ENCODE data around the gene ATG5. TPM values are rescaled to one million over a fixed set of nuclear protein-coding genes. Genes with fewer than 3 reads are reported as not detected.

ATG5 gene
- total RNA-seq, 1 donor from 2014 or later: 40.8 TPM

DNA sequence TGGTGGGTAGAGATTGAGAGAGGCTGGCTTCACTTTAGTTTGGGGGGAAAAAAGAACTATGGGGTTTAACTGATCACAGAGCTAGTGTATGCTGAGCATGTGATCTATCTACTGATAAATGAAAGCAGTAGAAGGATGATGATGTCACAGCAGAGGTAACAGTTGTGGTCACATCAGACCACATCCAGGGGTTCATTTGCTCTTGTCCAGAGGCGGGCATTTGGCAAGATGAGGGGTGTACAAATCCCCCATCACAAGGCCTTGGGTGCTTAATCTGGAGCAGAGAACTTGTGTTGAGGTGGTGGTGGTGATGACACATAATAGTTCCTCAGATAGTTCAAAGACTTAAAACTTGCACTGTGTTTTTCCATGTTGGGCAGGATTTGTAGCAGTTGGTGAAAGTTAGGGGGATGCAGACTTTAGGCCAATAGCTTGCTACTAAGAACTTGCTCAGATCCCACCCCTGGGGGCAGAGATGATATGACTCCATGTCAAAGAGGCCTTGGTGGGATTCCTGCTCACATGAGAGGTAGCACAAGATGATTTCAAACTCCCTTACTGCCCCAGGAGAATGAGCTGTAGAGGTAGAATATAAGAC, 176.0 kb downstream of the ATG5 start:
- no peak for DNase-seq (ENCODE audit: low spot score, unreplicated experiment)
- Mint-ChIP-seq H3K9me3 (ENCODE audit: low read depth) (peaks cover 4% of the 10 kb centered on the region), H3K4me1 (ENCODE audit: low read depth) (peaks cover 9% of the 10 kb centered on the region), H3K27ac (no peak overlapping the region), H3K4me3 (ENCODE audit: low read depth) (no peak overlapping the region), H3K36me3 (ENCODE audit: insufficient read depth) (no peaks in the 10 kb centered on the region), H3K27me3 (peaks cover 19% of the 10 kb centered on the region)
- TF ChIP-seq, protein P1, sequence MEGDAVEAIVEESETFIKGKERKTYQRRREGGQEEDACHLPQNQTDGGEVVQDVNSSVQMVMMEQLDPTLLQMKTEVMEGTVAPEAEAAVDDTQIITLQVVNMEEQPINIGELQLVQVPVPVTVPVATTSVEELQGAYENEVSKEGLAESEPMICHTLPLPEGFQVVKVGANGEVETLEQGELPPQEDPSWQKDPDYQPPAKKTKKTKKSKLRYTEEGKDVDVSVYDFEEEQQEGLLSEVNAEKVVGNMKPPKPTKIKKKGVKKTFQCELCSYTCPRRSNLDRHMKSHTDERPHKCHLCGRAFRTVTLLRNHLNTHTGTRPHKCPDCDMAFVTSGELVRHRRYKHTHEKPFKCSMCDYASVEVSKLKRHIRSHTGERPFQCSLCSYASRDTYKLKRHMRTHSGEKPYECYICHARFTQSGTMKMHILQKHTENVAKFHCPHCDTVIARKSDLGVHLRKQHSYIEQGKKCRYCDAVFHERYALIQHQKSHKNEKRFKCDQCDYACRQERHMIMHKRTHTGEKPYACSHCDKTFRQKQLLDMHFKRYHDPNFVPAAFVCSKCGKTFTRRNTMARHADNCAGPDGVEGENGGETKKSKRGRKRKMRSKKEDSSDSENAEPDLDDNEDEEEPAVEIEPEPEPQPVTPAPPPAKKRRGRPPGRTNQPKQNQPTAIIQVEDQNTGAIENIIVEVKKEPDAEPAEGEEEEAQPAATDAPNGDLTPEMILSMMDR (IDR thresholded peaks at IDR 0.05; ENCODE audit: unreplicated experiment): no peak

- DNase-seq (ENCODE audit: low spot score, unreplicated experiment): no peak
- peaks cover 4% of the 10 kb centered on the region for H3K9me3 Mint-ChIP-seq (ENCODE audit: low read depth)
- peaks cover 19% of the 10 kb centered on the region for H3K27me3 Mint-ChIP-seq
- no peak overlapping the region for H3K27ac Mint-ChIP-seq
- H3K4me1 Mint-ChIP-seq (ENCODE audit: low read depth): peaks cover 9% of the 10 kb centered on the region
- TF ChIP-seq, protein P1 (IDR thresholded peaks at IDR 0.05; ENCODE audit: unreplicated experiment): no peak
- no peak overlapping the region for H3K4me3 Mint-ChIP-seq (ENCODE audit: low read depth)
- no peaks in the 10 kb centered on the region for H3K36me3 Mint-ChIP-seq (ENCODE audit: insufficient read depth)
These were observed 178.1 kb downstream of the ATG5 start for GRCh38 chr6:106147476-106147875.

DNA sequence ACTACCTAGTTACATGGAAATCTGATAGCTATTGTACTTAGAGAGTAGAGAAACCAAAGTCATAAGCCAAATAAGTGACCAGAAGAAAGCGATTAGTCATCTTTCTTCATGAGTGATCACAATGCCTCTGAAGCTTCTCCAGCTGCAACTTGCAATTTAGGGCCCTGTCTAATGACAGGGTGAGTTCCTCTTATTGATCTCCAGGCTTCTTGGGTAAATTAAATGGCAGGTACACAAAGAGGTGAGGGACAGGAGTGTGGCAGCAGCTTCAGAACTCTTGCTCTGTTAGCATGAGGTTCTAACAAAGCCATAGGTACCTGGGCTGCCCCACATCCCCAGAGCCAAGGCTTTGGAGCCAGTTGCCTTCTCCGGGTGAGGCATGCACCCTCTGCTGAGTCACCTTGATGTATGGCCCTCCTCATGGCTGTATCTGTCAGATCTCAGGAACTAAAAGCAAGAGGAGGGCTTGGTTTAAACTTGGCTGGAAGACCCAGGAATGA, 178.7 kb downstream of the ATG5 start:
- Mint-ChIP-seq H3K4me1 (ENCODE audit: low read depth) (peaks cover 9% of the 10 kb centered on the region), H3K27me3 (peaks cover 24% of the 10 kb centered on the region), H3K36me3 (ENCODE audit: insufficient read depth) (no peaks in the 10 kb centered on the region), H3K27ac (no peak overlapping the region), H3K9me3 (ENCODE audit: low read depth) (no peaks in the 10 kb centered on the region), H3K4me3 (ENCODE audit: low read depth) (no peak overlapping the region)
- TF ChIP-seq, protein P1 (IDR thresholded peaks at IDR 0.05; ENCODE audit: unreplicated experiment): no peak
- DNase-seq (ENCODE audit: low spot score, unreplicated experiment): no peak

DNA sequence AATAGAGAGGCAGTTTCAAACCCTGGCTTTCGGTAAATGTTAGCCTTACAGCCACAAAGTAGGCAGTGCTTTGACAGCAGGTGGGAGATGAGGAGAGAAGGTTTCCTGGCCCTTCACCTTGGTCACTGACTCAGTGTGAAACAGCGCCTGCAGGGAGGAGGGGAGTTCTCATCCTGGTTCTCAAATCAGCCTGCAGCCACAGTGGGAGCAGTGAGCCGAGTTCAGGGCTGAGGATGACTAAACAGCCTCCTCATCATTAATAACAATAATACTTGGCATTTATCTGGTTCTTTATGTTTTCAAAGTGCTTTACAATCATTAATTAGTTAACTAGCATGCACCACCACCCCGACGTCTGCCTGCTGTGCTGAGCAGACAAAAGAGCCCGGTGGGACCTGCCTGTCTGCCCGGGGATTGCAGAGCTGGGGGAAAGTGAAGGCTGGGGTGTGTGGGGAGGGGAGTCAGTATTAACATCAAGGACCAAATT, 179.8 kb downstream of the ATG5 start:
- no peak for DNase-seq (ENCODE audit: low spot score, unreplicated experiment)
- TF ChIP-seq, protein P1 (IDR thresholded peaks at IDR 0.05; ENCODE audit: unreplicated experiment): no peak
- Mint-ChIP-seq H3K4me3 (ENCODE audit: low read depth) (no peak overlapping the region), H3K4me1 (ENCODE audit: low read depth) (peaks cover 9% of the 10 kb centered on the region), H3K9me3 (ENCODE audit: low read depth) (no peaks in the 10 kb centered on the region), H3K36me3 (ENCODE audit: insufficient read depth) (no peaks in the 10 kb centered on the region), H3K27ac (no peak overlapping the region), H3K27me3 (peaks cover 25% of the 10 kb centered on the region)

GRCh38 chr6:106145144-106145543, 180.4 kb downstream of the ATG5 start:
- Mint-ChIP-seq H3K9me3 (ENCODE audit: low read depth) (no peaks in the 10 kb centered on the region), H3K4me1 (ENCODE audit: low read depth) (peaks cover 9% of the 10 kb centered on the region), H3K27me3 (peaks cover 25% of the 10 kb centered on the region), H3K4me3 (ENCODE audit: low read depth) (no peak overlapping the region), H3K36me3 (ENCODE audit: insufficient read depth) (no peaks in the 10 kb centered on the region), H3K27ac (no peak overlapping the region)
- DNase-seq (ENCODE audit: low spot score, unreplicated experiment): no peak
- TF ChIP-seq, protein P1 (IDR thresholded peaks at IDR 0.05; ENCODE audit: unreplicated experiment): no peak
